CD4-positive, alpha-beta T cell (primary cell): ENCODE measurements around the gene NLRP12. TPM values are rescaled to one million over a fixed set of nuclear protein-coding genes. Genes with fewer than 3 reads are reported as not detected.

Experiments used
- ATAC-seq: fragments of 200-7000 bp; cut with Tn5 transposase; one replicate; pipeline ENCODE4 v1.10.0; 2022; ENCODE audit warnings: mild to moderate bottlenecking; ENCODE audit not compliant: poor library complexity
- CTCF ChIA-PET: fragments of 350-600 bp; sonication (Branson Sonifier 250); formaldehyde crosslinking; loops from one replicate; lab custom pipeline; 2021; ENCODE audit warnings: antibody characterized with exemption, inconsistent platforms; lab: Charles Lee
- POLR2A ChIA-PET: fragments of 350-600 bp; sonication (Branson Sonifier 250); formaldehyde crosslinking; loops from one replicate; lab custom pipeline; 2021; ENCODE audit warnings: antibody characterized with exemption, inconsistent platforms; lab: Charles Lee
- DNase-seq, 14 experiments: peaks; one replicate each; pipeline ENCODE4 v3.0.0-alpha.2; 2013 to 2020; ENCODE audit warnings: mixed read lengths in 2 of 14
- H3K27ac ChIP-seq, 2 donors: one replicate each; pipeline versions ENCODE4 v1.5.1 to v1.7.0; 2013; ENCODE audit warnings: low read length in 2 of 2, low read depth in 1 of 2, mild to moderate bottlenecking in 1 of 2
- H3K27me3 ChIP-seq, 2 experiments: 1 replicate in 1 of 2; 2 replicates in 1 of 2; pipeline versions ENCODE4 v1.6.1 to v1.7.0; 2013; ENCODE audit warnings: low read length in 2 of 2, control low read depth in 1 of 2, mild to moderate bottlenecking in 1 of 2, moderate library complexity in 1 of 2; ENCODE audit not compliant: insufficient read depth in 2 of 2, control insufficient read depth in 1 of 2
- H3K36me3 ChIP-seq: one replicate; pipeline ENCODE4 v1.6.1; 2013; ENCODE audit warnings: low read length, control low read depth; ENCODE audit not compliant: insufficient read depth
- H3K4me1 ChIP-seq: one replicate; pipeline ENCODE4 v1.6.1; 2013; ENCODE audit warnings: low read length, control low read depth; ENCODE audit not compliant: insufficient read depth
- H3K4me3 ChIP-seq: one replicate; pipeline ENCODE4 v1.5.1; 2013; ENCODE audit warnings: mild to moderate bottlenecking, low read length, moderate library complexity
- H3K9me3 ChIP-seq, 2 experiments: 1 replicate in 1 of 2; 2 replicates in 1 of 2; pipeline versions ENCODE4 v1.6.1 to v1.7.0; 2013; ENCODE audit warnings: low read length in 2 of 2, mild to moderate bottlenecking in 2 of 2, control low read depth in 1 of 2, moderate library complexity in 1 of 2; ENCODE audit not compliant: control insufficient read depth in 1 of 2, insufficient read depth in 1 of 2
- H3K27ac Mint-ChIP-seq: one replicate; pipeline ENCODE4 v1.8.0; 2020; ENCODE audit warnings: mixed read lengths
- H3K27me3 Mint-ChIP-seq: one replicate; pipeline ENCODE4 v1.8.0; 2021; ENCODE audit warnings: mixed read lengths
- H3K36me3 Mint-ChIP-seq: one replicate; pipeline ENCODE4 v1.8.0; 2021; ENCODE audit warnings: low read depth, mixed read lengths
- H3K4me1 Mint-ChIP-seq: one replicate; pipeline ENCODE4 v1.8.0; 2021; ENCODE audit warnings: low read depth, mixed read lengths
- H3K4me3 Mint-ChIP-seq: one replicate; pipeline ENCODE4 v1.8.0; 2020; ENCODE audit warnings: mild to moderate bottlenecking, mixed read lengths
- H3K9me3 Mint-ChIP-seq: one replicate; pipeline ENCODE4 v1.8.0; 2020; ENCODE audit warnings: mixed read lengths
- CTCF ChIP-seq: fragments of 200-600 bp; IDR thresholded peaks from one replicate; pipeline ENCODE4 v1.8.0; 2022; ENCODE audit warnings: antibody characterized with exemption, mild to moderate bottlenecking
- intact Hi-C, 2 experiments: fragments of 100-400 bp; cut with DNase I in 1 of 2; cut with micrococcal nuclease in 1 of 2; formaldehyde crosslinking; loops; one replicate each; pipeline versions ENCODE4 v1.15.1 to v1.9.0; 2023 to 2025; cut with DNase I, micrococcal nuclease
- total RNA-seq, 174 experiments: library from RNA in 2 of 174; stranded (reverse) in 2 of 174; gene quantifications; one replicate each; pipeline ENCODE4 v1.2.3 and lab custom pipeline; 2021 to 2026

Gene NLRP12
- total RNA-seq, 2 experiments from 2014 or later: 0.08 TPM; not detected in 1

GRCh38 chr19:53864308-53864836 lies 40.3 kb upstream of the NLRP12 start:
- Histone ChIP-seq H3K9me3 (no peaks in the 10 kb centered on the region), H3K4me1 (peaks cover 31% of the 10 kb centered on the region), H3K27me3 (no peaks in the 10 kb centered on the region), H3K27ac (no peak overlapping the region), H3K4me3 (no peak overlapping the region), H3K36me3 (no peaks in the 10 kb centered on the region)
- H3K4me3 Mint-ChIP-seq: peak overlapping the region; percentile 4
- intact Hi-C loops: loop anchor here (2.0 to 10.0 kb wide), 5 partner anchors 18 to 600 kb away; partner anchors contain the start of genes LENG9 (in 2 of the 2), NDUFA3 (in 1 of the 2), OSCAR (in 1 of the 2) and PRKCG (in 1 of the 2)
- no peaks in the 10 kb centered on the region for H3K9me3 Mint-ChIP-seq
- ChIA-PET CTCF (interaction anchor here (2.7 kb wide), 1 partner anchor 11 kb away, joined by 6 read pairs; no protein-coding TSS in a partner anchor), POLR2A (interaction anchor here (0.6 to 0.9 kb wide), 2 partner anchors 10 to 11 kb away, joined by 3 read pairs; no protein-coding TSS in a partner anchor)
- DNase-seq: no peak
- TF ChIP-seq CTCF: no peak
- H3K27ac Mint-ChIP-seq: peak overlapping the region; percentile 99
- peaks cover 26% of the 10 kb centered on the region for H3K4me1 Mint-ChIP-seq
- no peaks in the 10 kb centered on the region for H3K27me3 Mint-ChIP-seq
- no peak for ATAC-seq
- H3K36me3 Mint-ChIP-seq: peaks cover 16% of the 10 kb centered on the region

GRCh38 chr19:53853707-53854106 lies 29.6 kb upstream of the NLRP12 start:
- no peaks in the 10 kb centered on the region for H3K36me3 ChIP-seq
- H3K27me3 ChIP-seq: peaks cover 6 to 13% of the 10 kb centered on the region in 2 experiments
- Mint-ChIP-seq H3K27me3 (peaks cover 28% of the 10 kb centered on the region), H3K36me3 (no peaks in the 10 kb centered on the region), H3K27ac (no peak overlapping the region), H3K4me3 (no peak overlapping the region), H3K4me1 (peaks cover 4% of the 10 kb centered on the region), H3K9me3 (no peaks in the 10 kb centered on the region)
- intact Hi-C loops: loop anchor here (1.0 to 10.0 kb wide), 3 partner anchors 28 to 989 kb away; partner anchors contain the start of gene PRKCG (in 1 of the 2)
- H3K9me3 ChIP-seq: peaks cover 0 to 3% of the 10 kb centered on the region in 2 experiments
- no peak overlapping the region for H3K27ac ChIP-seq
- ATAC-seq (no peak), DNase-seq (no peak)
- H3K4me1 ChIP-seq: peaks cover 18% of the 10 kb centered on the region
- ChIA-PET CTCF (interaction anchor here (0.7 to 2.3 kb wide), 6 partner anchors 10 to 1369 kb away, joined by 3 to 8 read pairs (median 4); partner anchors contain the start of gene PRKCG), POLR2A (interaction anchor here (0.9 to 2.0 kb wide), 3 partner anchors 12 to 28 kb away, joined by 3 to 9 read pairs (median 4); partner anchors contain the start of genes MYADM and PRKCG)
- H3K4me3 ChIP-seq: no peak overlapping the region
- no peak for TF ChIP-seq CTCF

- H3K4me3 ChIP-seq: no peak overlapping the region
- H3K27me3 Mint-ChIP-seq: peaks cover 47% of the 10 kb centered on the region
- DNase-seq (peak in 2 of 14 experiments; percentile 36 to 37), ATAC-seq (no peak)
- H3K9me3 Mint-ChIP-seq: no peaks in the 10 kb centered on the region
- no peaks in the 10 kb centered on the region for H3K36me3 Mint-ChIP-seq
- intact Hi-C loops: no loop called here
- POLR2A ChIA-PET: no interaction called here
- no peak for TF ChIP-seq CTCF
- no peak overlapping the region for H3K4me3 Mint-ChIP-seq
- CTCF ChIA-PET: no interaction called here
- no peak overlapping the region for H3K27ac ChIP-seq
- H3K27me3 ChIP-seq: peaks cover 6 to 13% of the 10 kb centered on the region in 2 experiments
- H3K9me3 ChIP-seq: peaks cover 0 to 3% of the 10 kb centered on the region in 2 experiments
- H3K27ac Mint-ChIP-seq: no peak overlapping the region
- H3K4me1 ChIP-seq: peaks cover 18% of the 10 kb centered on the region
- H3K36me3 ChIP-seq: no peaks in the 10 kb centered on the region
- peaks cover 4% of the 10 kb centered on the region for H3K4me1 Mint-ChIP-seq
Measured at GRCh38 chr19:53849237-53849676, 25.1 kb upstream of the NLRP12 start.
